Ovary (tissue), 10 donors: ENCODE results near the gene ESAM. TPM values are rescaled to one million over a fixed set of nuclear protein-coding genes. Genes with fewer than 3 reads are reported as not detected.
A peak's percentile ranks its signal among the peaks of the same experiment; 100 is the strongest.

Source experiments
- DNase-seq, 5 donors: peaks; one replicate each; pipeline ENCODE4 v3.0.0-alpha.2; 2019 to 2020
- H3K27ac ChIP-seq, 2 donors: fragments of 200-600 bp; one replicate each; pipeline versions ENCODE4 v1.5.1 to v1.8.0; 2019 to 2022
- H3K27me3 ChIP-seq: fragments of 200-600 bp; one replicate; pipeline ENCODE4 v1.8.0; 2022
- H3K36me3 ChIP-seq: fragments of 200-600 bp; sonication (generic); one replicate; pipeline ENCODE4 v1.5.1; 2019
- H3K4me1 ChIP-seq: one replicate; pipeline ENCODE4 v1.8.1; 2013; ENCODE audit warnings: mild to moderate bottlenecking, moderate library complexity; ENCODE audit not compliant: insufficient read depth
- H3K4me3 ChIP-seq: fragments of 200-600 bp; sonication (generic); one replicate; pipeline ENCODE4 v1.5.1; 2017
- H3K9me3 ChIP-seq, 2 donors: fragments of 200-600 bp in 1 of 2; sonication (generic) in 1 of 2; one replicate each; pipeline versions ENCODE4 v1.5.1 to v1.8.1; 2013 to 2019; ENCODE audit warnings: mild to moderate bottlenecking in 1 of 2, moderate library complexity in 1 of 2
- EP300 ChIP-seq: sonication (generic); formaldehyde crosslinking; IDR thresholded peaks from one replicate; pipeline ENCODE4 v1.6.1; 2017; ENCODE audit warnings: antibody characterized with exemption
- POLR2A ChIP-seq: fragments of 450-650 bp; IDR thresholded peaks from one replicate; pipeline ENCODE4 v1.6.1; 2017; ENCODE audit warnings: antibody characterized with exemption, mild to moderate bottlenecking, moderate library complexity
- WGBS, 3 donors: extraction: QIAGEN DNeasy Blood & Tissue Kit in 1 of 3; methylation state at CpG; one replicate each; pipeline versions ENCODE4 v1.1.5 to v1.1.7; 2013 to 2017; 5-methylcytosine and 5-hydroxymethylcytosine counted together
- intact Hi-C, 4 donors: fragments of 100-400 bp; cut with DNase I; formaldehyde crosslinking; loops; one replicate each; pipeline versions ENCODE4 v1.11.0 to v1.15.1; 2022 to 2023
- long read RNA-seq, 3 donors: library from polyadenylated mRNA in 2 of 3; unstranded in 2 of 3; transcript quantifications; one replicate each; pipeline ENCODE4 v2.0.0 and lab custom pipeline, GENCODE V29; 2021 to 2026
- polyA plus RNA-seq, 2 donors: library from polyadenylated mRNA; stranded (reverse); fragments of 200-250 nt in 1 of 2; fragments of 350-450 nt in 1 of 2; fragmentation: Illumina TruSeq in 1 of 2; extraction: RNeasy Lipid Tissue Mini Kit (QIAGEN cat#74804) in 1 of 2; gene quantifications; one replicate each; pipeline ENCODE4 v1.2.3, GENCODE V29; 2013 to 2014
- total RNA-seq, 7 donors: library from RNA; depleted of rRNA in 2 of 7; stranded (reverse); fragments of >200 nt in 2 of 7; fragmentation: NEBNext Ultra II Directional in 3 of 7; extraction: Animal tissue kit (Norgen Biotek cat#: 25700) in 3 of 7; gene quantifications; one replicate each; pipeline versions ENCODE4 v1.1.0 to v1.2.4, GENCODE V29; 2016 to 2023
- TF ChIP-seq, protein P1 (sequence below), 3 donors: fragments of 450-650 bp in 2 of 3; fragments of 200-600 bp in 1 of 3; IDR thresholded peaks; one replicate each; pipeline versions ENCODE4 v1.5.1 to v1.8.0; 2016 to 2022; ENCODE audit warnings: antibody characterized with exemption in 3 of 3, mild to moderate bottlenecking in 1 of 3
- donor health status: DM: no; HTN: no; CAD: no; lungs with moderate emphysema.
- donor health status: DM: no; HTN: no; CAD: no.
- donor health status: Bipolar disorder and iron deficiency.
- donor health status: DM: yes; HTN: yes; CAD: no.
- donor health status: DM: no; HTN: no; CAD: no.
- donor health status: DM: yes; HTN: yes; CAD: no.

Gene ESAM, protein sequence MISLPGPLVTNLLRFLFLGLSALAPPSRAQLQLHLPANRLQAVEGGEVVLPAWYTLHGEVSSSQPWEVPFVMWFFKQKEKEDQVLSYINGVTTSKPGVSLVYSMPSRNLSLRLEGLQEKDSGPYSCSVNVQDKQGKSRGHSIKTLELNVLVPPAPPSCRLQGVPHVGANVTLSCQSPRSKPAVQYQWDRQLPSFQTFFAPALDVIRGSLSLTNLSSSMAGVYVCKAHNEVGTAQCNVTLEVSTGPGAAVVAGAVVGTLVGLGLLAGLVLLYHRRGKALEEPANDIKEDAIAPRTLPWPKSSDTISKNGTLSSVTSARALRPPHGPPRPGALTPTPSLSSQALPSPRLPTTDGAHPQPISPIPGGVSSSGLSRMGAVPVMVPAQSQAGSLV
- total RNA-seq, result 10 to 100 TPM in 4 of 7 donors, 1 to 10 TPM in 3; 7.3 to 28.4 (median 11.2) TPM
- polyA plus RNA-seq, result 10 to 100 TPM; 40.7 to 46.6 TPM
- long read RNA-seq, donor 1, transcript ESAM-201 (7 exons, 1,826 nt), result major isoform, 40 of 58 reads
- long read RNA-seq, donor 1, transcript ESAM-202 (7 exons, 1,833 nt), result minor isoform, 7 of 58 reads
- long read RNA-seq, donor 1, partial matches to known transcripts, result 4 of 58 reads
- long read RNA-seq, donor 1, other reads (novel, unspliced or antisense), result 5 of 58 reads
- long read RNA-seq, donor 2, transcript ESAM-201 (7 exons, 1,826 nt), result major isoform, 7 of 8 reads
- long read RNA-seq, donor 2, partial matches to known transcripts, result 0 of 8 reads
- long read RNA-seq, donor 2, other reads (novel, unspliced or antisense), result 0 of 8 reads
- long read RNA-seq, donor 3, transcript ESAM-201 (7 exons, 1,826 nt), result major isoform, 11 of 28 reads
- long read RNA-seq, donor 3, partial matches to known transcripts, result 5 of 28 reads
- long read RNA-seq, donor 3, other reads (novel, unspliced or antisense), result 7 of 28 reads

DNA sequence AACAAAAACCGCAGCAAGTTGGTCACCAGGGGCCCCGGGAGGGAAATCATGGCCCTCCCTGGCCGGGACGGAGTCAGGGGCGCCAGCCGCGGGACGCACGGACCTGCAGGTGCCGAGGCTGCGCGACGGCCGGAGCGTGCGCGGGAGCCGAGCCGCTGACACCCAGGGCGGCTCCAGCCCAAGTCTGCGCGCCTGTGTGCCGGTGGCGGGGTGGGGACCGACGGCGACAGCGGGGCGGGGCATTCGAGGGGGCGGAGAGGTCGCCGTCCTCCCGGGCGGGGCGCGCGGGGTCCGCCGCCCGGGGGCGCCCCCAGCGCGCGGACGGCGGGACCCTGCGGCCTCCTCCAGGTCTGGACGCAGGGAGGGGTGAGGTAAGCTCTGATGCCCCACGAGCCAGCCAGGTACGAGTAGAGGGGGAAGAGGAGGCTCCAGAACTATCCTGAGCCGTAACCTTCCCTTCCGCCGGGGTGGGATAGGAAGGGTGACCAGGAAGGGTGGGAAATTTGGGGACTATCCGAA is at the start of gene ESAM:
Gene ESAM, minus strand, starts transcription at position 186 of the 519 bp plus-strand sequence. Its CDS starts 136 bp downstream, at position 50.
- Histone ChIP-seq H3K4me3 (peak within 1 kb of the TSS; percentile 41), H3K27me3 (peaks cover 7% of the 10 kb centered on the region), H3K27ac (peak within 1 kb of the TSS in 1 of 2 donors; percentile 56), H3K9me3 (no peaks in the 10 kb centered on the region), H3K36me3 (no peaks in the 10 kb centered on the region), H3K4me1 (peaks cover 4% of the 10 kb centered on the region)
- no peak for TF ChIP-seq EP300
- TF ChIP-seq POLR2A, result no peak
- TF ChIP-seq, protein P1, sequence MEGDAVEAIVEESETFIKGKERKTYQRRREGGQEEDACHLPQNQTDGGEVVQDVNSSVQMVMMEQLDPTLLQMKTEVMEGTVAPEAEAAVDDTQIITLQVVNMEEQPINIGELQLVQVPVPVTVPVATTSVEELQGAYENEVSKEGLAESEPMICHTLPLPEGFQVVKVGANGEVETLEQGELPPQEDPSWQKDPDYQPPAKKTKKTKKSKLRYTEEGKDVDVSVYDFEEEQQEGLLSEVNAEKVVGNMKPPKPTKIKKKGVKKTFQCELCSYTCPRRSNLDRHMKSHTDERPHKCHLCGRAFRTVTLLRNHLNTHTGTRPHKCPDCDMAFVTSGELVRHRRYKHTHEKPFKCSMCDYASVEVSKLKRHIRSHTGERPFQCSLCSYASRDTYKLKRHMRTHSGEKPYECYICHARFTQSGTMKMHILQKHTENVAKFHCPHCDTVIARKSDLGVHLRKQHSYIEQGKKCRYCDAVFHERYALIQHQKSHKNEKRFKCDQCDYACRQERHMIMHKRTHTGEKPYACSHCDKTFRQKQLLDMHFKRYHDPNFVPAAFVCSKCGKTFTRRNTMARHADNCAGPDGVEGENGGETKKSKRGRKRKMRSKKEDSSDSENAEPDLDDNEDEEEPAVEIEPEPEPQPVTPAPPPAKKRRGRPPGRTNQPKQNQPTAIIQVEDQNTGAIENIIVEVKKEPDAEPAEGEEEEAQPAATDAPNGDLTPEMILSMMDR (IDR thresholded peaks at IDR 0.05), result no peak
- WGBS, 3 donors, result 1 to 2% (median 1%) methylated on average over 21 to 55 of the region's 55 CpGs
- no peak for DNase-seq
- intact Hi-C loops, result loop anchor here in 3 of 4 donors (2.0 to 10.0 kb wide), 5 partner anchors 75 to 95 kb away; partner anchors contain the start of genes SIAE (in 1 of the 3) and SPA17 (in 1 of the 3)

DNA sequence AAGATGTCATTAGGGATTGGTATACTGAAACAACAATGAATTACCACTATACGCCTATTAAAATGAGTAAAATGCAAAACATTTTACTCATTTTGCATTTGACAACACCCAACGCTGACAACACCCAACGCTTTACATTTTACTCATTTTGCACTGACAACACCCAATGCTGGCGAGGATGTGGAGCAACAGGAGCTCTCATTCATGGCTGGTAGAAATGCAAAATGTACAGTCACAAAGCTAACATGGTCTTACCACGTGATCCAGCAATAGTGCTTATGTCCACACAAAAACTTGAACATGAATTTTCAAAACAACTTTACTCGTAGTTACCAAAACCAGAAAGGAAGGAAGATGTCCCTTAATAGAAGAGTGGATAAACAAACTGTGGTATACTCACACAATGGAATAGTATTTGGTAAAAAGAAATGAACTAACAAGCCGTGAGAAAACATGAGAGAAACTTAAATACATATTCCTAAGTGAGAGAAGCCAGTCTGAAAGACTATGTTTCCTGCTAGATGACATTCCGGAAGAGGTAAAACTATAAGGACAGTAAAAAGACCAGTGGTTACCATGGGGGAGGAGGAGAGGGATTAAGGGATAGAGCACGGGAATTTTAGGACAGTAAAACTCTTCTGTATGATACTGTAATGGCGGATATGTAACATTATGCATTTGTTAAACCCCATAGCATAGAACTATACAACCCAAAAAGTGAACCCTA is 49.5 kb upstream of the ESAM start:
- Histone ChIP-seq H3K36me3 (no peaks in the 10 kb centered on the region), H3K27ac (no peak overlapping the region), H3K27me3 (no peaks in the 10 kb centered on the region), H3K9me3 (no peaks in the 10 kb centered on the region), H3K4me1 (no peaks in the 10 kb centered on the region), H3K4me3 (no peak overlapping the region)
- TF ChIP-seq POLR2A, result no peak
- TF ChIP-seq, protein P1 (IDR thresholded peaks at IDR 0.05), result no peak
- TF ChIP-seq EP300, result no peak
- WGBS, 3 donors, result 83 to 86% (median 84%) methylated on average over 10 of the region's 10 CpGs
- DNase-seq, result no peak
- intact Hi-C loops, result no loop called here

DNA sequence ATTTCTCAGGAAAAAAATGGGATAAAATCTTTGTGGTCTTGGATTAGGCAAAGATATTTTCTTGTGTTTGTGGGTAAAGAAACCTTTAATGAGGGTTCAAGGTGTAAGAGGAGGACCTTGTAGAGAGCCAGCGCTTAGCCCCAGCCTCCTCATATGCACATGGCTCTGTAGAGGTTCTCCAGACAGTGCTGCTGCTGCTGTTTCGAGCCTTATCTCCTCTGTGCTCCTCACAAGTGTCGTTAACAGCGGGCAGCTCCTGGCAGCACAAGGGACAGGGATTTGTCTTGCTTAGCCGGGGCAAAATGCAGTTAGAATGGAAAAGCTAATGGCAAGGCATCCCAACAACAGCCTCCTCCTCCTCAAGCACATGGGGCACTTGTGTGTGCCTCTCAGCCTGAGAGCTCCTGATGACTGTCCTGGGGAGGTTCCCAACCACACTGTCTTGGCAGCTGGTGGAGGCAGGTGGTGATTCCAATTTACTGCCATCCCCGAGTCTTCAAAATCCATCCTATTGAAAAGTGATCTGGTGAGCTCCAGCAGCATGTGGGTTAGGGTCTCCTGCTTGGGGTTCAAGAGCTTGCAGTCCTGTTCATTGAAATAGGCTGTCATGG is 45.7 kb upstream of the ESAM start:
- WGBS, 3 donors, result 75 to 87% (median 84%) methylated on average over 6 of the region's 6 CpGs
- Histone ChIP-seq H3K27me3 (no peaks in the 10 kb centered on the region), H3K27ac (no peak overlapping the region), H3K9me3 (no peaks in the 10 kb centered on the region), H3K4me1 (peaks cover under 1% of the 10 kb centered on the region), H3K4me3 (no peak overlapping the region), H3K36me3 (no peaks in the 10 kb centered on the region)
- TF ChIP-seq POLR2A (no peak), EP300 (no peak)
- TF ChIP-seq, protein P1 (IDR thresholded peaks at IDR 0.05), result no peak
- intact Hi-C loops, result no loop called here
- no peak for DNase-seq
